AG09319 (cell line): ENCODE results near the gene BIRC7.
A peak's percentile ranks its signal among the peaks of the same experiment; 100 is the strongest.
"Not testable (repeated sequence)": the region's sequence is repeated elsewhere in the genome, so short reads cannot be mapped to it uniquely, and the experiment has no call there.

Experiments
- DNase-seq: peaks from one replicate; pipeline ENCODE4 v3.0.0-alpha.2; 2010; ENCODE audit warnings: low read depth; ENCODE audit errors: extremely low read depth
- CTCF ChIP-seq: IDR thresholded peaks from 2 replicates; pipeline ENCODE4 v1.5.1; 2011; ENCODE audit warnings: low read depth, mild to moderate bottlenecking, inconsistent platforms, low read length, moderate library complexity

The BIRC7 gene

GRCh38 chr20:63220696-63221399 is 14.9 kb upstream of the BIRC7 start:
- DNase-seq = no peak
- no peak for TF ChIP-seq CTCF

GRCh38 chr20:63221400-63222053 is 14.2 kb upstream of the BIRC7 start:
- DNase-seq = not testable (repeated sequence)

GRCh38 chr20:63222541-63222940 is 13.2 kb upstream of the BIRC7 start:
- no peak for DNase-seq
- TF ChIP-seq CTCF = no peak

GRCh38 chr20:63223121-63223825 is 12.4 kb upstream of the BIRC7 start:
- no peak for DNase-seq
- peak; percentile 78 for TF ChIP-seq CTCF

GRCh38 chr20:63223826-63224207 is 11.9 kb upstream of the BIRC7 start:
- no peak for DNase-seq
- no peak for TF ChIP-seq CTCF

GRCh38 chr20:63224412-63225081 is 11.2 kb upstream of the BIRC7 start:
- DNase-seq = no peak
- peak; percentile 21 for TF ChIP-seq CTCF

GRCh38 chr20:63225082-63225454 is 10.6 kb upstream of the BIRC7 start:
- no peak for DNase-seq
- TF ChIP-seq CTCF = no peak
